NCI-H446 (cell line): ENCODE data around the gene PIGM.

Source experiments
- DNase-seq, 2 experiments: peaks; one replicate each; lab custom pipeline; 2025; lab: John Stamatoyannopoulos, UW

Gene PIGM

DNA sequence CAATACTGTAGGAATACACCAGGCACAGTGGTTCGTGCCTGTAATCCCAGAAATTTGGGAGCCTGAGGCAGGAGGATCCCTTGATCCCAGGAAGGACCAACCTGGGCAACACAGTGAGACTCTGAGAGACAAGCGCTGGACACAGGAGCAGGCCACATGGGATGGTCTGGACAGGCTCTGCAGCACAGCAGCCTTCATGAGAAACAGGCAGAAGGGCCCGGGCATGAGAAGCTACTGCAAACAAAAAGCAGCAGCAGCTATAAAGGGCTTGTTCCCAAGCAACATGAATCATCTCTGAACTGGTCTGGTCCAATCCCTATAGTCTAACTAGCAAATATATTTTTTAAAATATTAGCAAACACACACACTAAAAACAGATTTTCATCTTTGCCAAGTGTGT lies 42.2 kb downstream of the PIGM start:
- DNase-seq, result no peak

DNA sequence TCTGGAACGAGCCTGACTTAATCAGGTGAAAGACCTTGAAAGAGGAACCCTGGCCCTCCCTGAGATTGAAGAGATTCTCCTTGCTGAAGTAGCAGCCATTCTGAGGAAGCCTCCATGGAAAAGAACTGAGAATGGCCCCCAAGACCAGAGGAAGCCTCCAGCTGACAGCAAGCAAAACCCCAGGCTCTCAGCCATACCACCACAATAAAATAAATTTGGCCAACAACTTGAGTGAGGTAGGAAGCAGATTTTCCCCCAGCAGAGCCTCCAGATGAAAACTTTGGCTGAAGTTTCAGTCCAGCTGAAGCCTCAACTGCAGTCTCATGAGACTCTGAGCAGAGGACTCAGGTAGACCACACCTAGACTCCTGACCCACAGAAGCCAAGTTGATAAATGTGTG lies 43.8 kb downstream of the PIGM start:
- no peak for DNase-seq

DNA sequence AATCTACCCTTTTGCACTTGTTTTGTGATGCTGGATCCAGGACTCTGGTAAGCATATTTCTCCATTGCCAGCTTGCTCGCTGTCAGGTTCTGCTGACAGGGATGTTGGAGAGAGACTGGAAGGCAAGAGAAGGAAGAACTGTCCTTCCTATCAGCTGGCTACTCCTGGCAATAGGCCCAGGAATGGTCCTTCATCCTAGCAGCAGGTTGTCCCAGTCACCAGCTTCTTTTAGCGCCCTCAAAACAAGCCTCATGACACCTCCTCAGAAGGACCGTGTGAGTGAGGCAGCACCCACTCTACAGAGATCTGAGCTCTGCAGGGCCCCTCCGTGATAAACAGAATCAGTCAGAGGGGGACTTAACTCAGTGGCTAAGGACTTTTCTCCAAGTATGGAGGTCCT lies 44.6 kb downstream of the PIGM start:
- DNase-seq, result no peak

DNA sequence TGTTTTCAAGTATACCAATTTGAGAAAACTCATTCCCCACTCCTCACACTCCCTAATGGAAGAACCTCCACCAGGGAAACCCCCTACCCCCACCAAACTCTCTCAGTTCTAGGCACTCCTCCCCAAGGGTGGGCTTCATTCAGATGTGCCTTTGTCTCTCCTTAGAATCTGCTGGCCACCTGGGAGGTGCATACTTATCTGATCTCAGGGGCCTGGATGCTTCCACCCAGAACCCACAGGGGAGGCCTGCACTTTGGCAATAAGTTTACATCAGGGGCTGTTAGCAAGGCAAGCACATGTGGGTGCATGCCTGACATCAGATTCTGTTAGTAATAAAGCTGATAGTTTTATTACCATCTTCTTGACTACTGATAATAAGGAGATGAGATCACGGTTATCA lies 45.3 kb downstream of the PIGM start:
- DNase-seq, result no peak

DNA sequence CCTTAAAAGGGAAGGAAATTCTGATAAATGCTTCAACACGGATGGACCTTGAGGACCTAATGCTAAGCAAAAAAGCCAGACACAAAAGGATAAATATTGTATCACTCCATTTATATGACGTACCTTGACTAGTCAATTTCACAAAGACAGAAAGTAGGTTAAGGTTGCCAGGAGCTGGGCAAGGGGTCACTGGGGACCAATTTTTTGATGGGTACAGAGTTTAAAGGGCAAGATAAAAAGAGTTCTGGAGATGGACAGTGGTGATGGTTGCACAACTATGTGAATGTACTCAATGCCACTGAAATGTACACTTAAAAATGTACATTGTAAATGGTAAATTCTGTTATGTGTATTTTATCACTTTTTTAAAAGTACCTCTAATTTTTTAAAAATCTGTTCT lies 45.7 kb downstream of the PIGM start:
- no peak for DNase-seq

DNA sequence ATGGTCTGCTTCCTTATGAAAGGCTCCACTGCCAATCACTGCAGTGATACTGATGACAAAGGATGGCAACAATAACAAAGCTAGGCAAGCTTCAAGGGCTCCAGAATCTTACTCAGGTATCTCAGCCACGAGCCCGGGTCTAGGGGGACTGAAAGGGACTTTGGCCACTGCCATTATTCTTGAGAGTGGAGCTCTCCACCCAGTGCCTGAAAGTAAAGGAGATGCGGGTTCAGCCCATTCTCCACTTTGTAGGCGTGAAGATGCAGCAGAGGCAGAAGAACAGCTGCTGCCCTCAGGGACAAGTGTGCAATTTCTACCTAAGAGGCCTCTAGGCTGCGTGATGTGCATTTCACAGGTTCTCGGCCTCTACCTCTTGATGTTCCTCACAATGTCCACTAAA lies 46.3 kb downstream of the PIGM start:
- DNase-seq, result no peak

DNA sequence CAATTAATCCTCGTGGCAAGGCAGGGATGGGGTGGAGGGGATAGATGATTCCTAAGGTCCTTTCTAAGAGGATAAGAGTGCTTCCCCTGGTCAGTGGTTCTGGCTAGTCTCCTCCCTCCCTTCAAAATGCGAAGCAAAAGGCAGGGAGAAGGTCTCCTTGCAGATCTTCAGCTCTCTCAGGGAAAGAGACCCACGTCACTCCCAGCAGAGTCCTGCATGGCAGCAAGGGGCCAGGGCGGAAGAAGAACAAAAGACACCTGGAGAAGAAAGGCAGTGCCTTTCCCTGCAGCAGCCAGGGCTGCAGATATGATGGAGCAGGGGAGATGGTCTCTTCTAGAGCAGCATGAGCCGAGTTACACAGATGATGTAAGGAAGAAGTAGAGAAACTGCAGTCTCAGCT lies 48.1 kb downstream of the PIGM start:
- no peak for DNase-seq

DNA sequence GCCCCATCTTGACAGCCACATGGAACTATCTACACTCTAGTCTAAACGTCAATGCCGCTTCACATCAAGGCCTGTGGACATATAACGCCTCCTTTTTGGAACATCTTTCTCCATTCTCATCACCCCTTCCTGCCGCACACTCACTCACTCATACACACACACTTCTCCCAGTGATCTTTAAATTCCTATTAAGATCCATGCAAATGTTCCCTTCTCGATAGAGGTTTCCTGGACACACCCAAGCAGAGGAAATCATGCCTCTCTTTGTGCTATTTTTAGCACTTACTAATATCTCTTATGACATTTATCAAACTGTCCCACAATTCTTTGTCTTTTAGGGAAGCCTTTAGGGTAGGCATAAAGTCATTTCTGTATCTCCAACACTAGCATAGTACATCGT lies 49.5 kb downstream of the PIGM start:
- no peak for DNase-seq

DNA sequence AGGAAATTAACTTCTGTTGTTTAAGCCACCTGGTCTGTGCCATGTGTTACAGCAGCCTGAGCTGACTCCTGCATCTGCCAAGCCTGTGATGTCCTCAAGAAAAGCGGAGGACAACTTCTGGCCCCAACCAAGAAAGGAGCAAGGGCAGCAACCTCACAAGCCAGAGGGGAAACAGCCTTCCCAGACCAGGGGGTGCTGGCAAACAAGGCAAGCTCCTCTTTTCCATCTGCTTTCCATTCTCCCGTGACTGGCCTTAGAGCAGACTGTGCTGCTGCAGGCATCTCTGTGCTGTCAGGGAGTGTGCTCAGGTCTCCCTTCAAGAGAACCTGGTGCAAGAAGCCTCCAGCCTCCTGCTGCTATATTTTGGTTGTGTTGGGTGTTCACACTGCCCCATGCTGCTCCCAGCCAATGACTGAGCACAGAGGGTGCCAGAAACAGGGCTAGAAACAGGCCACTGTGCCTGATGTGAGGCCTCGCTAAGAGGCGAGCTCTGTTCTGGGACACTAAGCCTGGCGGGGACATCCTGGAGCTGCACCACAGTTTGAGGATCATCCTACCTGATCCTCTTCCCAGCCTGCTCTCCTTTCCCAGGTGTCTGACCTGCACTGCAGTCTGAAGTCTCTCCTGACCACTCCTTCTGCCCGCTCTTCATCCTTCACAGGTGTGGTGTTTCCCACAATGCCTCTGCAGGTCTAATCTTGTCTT lies 50.3 kb downstream of the PIGM start:
- no peak for DNase-seq

DNA sequence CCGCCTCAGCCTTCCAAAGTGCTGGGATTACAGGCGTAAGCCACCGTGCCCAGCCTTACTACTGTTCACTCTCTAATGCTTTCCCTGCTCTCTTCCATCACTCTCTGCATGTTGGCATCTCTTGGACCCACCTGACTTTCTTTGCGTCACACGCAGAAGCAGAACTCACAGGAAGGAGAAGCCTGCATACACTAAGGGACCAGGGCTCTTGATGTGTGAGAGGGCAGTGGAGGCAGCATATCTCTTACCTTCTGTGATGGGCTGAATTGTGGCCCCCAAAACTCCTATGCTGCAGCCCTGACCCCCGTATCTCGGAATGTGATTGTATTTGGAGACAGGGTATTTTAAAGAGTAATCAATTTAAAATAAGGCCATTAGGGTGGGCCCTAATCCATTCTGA lies 51.0 kb downstream of the PIGM start:
- DNase-seq, result no peak

DNA sequence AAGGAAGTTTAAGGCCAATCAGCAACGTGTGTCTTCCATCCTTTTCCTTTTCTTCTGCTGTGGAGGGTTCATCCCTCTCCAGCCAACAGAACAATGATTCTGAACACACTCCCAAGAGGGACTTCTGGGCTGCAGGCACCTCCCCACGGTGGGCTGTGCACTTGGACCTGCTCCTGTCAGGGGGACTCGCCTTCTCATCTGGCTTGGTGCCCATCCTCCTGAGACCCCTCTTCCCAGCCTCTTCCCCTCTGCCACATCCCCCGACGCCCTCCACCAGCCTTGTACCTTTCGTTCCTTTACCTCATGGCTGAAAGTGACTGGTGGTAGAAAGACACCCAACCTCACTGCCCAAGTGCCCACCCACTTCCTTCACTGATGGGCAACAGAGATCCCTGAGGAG lies 51.7 kb downstream of the PIGM start:
- no peak for DNase-seq

DNA sequence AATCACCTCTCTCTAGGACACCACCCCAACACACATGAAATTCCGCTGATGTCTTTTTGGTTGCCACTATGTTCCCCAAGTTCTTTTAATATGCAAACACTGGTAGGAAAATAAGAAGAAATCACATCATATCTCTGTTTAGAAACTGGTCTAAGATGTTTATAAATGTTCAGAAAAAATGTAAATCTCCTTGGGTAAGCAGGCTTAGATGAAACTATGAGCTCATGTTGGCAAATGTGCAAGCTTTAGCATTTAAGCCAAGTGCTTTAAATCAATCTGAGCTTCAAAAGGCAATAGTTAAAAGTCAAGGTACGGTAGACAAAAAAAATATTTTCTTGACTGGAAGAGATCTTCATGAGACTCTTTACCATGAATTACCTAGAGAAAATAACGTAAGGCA lies 52.5 kb downstream of the PIGM start:
- no peak for DNase-seq

DNA sequence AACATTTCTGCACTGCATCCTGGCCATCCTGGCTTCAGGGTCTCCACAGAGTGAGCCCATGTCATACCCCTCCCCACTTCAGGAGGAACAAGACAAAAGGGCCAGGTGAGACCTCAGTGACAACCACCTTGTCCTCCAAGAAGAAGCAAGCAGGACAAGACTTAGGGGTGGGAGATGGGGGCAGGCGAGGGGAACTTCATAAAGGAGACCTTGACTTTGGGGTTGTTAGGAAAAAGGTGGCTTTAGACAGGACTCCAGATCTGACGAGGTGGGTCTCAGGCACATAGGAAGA lies 53.7 kb downstream of the PIGM start:
- no peak for DNase-seq

DNA sequence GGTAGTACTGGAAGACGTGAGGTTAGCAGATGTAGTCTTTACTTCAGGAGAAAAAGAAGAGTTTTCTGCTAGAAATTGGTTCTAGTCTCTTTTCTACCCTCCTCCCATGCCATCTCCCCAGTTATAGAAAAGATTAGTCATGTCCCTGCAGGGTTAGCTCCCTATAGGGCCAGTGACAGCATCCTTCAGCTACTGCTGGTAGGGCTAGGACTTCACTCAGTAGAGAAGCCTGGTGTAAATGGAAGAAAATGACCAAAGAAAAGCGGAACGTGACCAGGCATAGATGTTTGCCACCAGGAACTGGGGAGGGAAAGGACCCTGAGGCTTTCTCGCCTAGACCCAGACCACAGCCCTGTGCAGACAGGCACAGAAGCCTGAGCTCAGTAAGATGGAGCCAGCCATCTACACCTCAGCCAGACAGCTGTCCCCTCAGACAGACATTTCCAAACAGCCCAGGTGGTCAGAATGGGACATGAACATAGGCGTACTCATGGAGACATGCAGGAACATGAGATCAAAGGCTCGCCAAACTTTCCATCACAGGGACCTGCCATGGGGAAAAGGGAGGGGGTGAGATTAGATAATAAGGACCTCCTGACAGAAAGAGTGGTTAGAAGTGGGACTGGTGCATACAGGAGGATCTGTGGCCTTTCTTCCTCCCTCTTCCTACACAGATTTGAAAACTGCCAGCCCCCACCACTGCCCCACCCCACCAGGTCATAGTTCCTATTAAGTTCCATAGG lies 54.3 kb downstream of the PIGM start:
- DNase-seq, result no peak
